ENCODE measurements around the gene KAZN.

DNA sequence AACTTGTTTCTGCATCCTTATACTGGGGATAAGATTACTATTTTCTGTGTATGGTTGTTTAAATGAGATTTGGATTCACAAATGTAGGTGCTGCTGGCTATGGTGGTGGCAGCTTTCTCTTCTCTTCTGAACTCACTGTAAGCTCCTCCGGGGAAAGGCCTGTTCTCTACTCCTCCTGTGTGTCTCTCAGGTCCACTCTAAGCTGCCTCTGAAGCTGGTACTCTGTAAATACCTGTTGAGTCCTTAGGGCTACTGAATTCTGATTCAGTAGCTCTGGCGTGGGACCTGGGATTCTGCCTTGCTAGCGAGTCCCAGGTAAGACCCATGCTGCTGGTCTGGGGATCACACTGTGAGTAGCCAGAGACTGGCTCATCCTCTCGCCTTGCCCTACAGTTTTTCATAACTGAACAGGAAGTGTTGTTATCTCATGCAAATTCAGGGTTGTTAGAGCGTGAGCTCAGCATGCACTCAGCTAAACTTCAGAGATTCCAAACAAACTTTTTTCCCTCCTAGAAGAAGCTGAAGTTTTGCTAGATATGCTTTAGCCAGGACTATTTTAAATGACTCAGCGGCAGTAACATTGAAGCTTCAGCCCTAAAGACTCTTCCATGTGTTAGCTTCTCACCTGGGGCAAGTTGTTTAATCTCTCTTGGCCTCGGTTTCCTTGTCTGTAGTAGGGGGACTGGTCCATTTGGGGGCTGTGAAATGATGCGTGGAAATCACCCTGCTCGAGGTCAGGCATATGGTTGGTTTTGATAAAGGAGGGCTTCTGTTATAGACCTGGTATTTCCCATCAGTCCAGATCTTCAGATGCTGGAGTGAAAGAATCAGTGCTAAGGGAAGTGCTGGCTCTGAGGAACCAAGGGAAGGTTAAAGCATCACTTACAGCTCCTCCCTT is 283.5 kb downstream of the KAZN start:
- TF ChIP-seq, protein P1, sequence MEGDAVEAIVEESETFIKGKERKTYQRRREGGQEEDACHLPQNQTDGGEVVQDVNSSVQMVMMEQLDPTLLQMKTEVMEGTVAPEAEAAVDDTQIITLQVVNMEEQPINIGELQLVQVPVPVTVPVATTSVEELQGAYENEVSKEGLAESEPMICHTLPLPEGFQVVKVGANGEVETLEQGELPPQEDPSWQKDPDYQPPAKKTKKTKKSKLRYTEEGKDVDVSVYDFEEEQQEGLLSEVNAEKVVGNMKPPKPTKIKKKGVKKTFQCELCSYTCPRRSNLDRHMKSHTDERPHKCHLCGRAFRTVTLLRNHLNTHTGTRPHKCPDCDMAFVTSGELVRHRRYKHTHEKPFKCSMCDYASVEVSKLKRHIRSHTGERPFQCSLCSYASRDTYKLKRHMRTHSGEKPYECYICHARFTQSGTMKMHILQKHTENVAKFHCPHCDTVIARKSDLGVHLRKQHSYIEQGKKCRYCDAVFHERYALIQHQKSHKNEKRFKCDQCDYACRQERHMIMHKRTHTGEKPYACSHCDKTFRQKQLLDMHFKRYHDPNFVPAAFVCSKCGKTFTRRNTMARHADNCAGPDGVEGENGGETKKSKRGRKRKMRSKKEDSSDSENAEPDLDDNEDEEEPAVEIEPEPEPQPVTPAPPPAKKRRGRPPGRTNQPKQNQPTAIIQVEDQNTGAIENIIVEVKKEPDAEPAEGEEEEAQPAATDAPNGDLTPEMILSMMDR (optimal IDR thresholded peaks at IDR 0.05 in 1 of 3, IDR thresholded peaks at IDR 0.05 in 1 of 3, conservative IDR thresholded peaks at IDR 0.05 in 1 of 3; ENCODE audit: extremely low read depth in 1 of 3, insufficient read depth in 2 of 3, low read length in 3 of 3): no peak
- TF ChIP-seq EZH2 (IDR thresholded peaks at IDR 0.05; ENCODE audit: low read length): no peak
